Measurements from ENCODE around the gene PKMYT1.

DNA sequence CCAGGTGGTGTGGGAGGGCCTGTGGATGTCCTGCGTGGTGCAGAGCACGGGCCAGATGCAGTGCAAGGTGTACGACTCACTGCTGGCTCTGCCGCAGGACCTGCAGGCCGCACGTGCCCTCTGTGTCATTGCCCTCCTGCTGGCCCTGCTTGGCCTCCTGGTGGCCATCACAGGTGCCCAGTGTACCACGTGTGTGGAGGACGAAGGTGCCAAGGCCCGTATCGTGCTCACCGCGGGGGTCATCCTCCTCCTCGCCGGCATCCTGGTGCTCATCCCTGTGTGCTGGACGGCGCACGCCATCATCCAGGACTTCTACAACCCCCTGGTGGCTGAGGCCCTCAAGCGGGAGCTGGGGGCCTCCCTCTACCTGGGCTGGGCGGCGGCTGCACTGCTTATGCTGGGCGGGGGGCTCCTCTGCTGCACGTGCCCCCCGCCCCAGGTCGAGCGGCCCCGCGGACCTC is 33.3 kb upstream of the PKMYT1 start:
- TF ChIP-seq, protein P1, sequence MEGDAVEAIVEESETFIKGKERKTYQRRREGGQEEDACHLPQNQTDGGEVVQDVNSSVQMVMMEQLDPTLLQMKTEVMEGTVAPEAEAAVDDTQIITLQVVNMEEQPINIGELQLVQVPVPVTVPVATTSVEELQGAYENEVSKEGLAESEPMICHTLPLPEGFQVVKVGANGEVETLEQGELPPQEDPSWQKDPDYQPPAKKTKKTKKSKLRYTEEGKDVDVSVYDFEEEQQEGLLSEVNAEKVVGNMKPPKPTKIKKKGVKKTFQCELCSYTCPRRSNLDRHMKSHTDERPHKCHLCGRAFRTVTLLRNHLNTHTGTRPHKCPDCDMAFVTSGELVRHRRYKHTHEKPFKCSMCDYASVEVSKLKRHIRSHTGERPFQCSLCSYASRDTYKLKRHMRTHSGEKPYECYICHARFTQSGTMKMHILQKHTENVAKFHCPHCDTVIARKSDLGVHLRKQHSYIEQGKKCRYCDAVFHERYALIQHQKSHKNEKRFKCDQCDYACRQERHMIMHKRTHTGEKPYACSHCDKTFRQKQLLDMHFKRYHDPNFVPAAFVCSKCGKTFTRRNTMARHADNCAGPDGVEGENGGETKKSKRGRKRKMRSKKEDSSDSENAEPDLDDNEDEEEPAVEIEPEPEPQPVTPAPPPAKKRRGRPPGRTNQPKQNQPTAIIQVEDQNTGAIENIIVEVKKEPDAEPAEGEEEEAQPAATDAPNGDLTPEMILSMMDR (conservative IDR thresholded peaks at IDR 0.05; ENCODE audit: low read depth, low read length), result no peak
- TF ChIP-seq, protein P2, sequence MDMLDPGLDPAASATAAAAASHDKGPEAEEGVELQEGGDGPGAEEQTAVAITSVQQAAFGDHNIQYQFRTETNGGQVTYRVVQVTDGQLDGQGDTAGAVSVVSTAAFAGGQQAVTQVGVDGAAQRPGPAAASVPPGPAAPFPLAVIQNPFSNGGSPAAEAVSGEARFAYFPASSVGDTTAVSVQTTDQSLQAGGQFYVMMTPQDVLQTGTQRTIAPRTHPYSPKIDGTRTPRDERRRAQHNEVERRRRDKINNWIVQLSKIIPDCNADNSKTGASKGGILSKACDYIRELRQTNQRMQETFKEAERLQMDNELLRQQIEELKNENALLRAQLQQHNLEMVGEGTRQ (IDR thresholded peaks at IDR 0.05; ENCODE audit: low read depth, low read length), result no peak
- no peak for TF ChIP-seq FOS (IDR thresholded peaks at IDR 0.05; ENCODE audit: low read depth, low read length)
- TF ChIP-seq MXI1 (IDR thresholded peaks at IDR 0.05; ENCODE audit: borderline replicate concordance, low read depth, low read length), result no peak
- no peak for TF ChIP-seq MAZ (IDR thresholded peaks at IDR 0.05; ENCODE audit: borderline replicate concordance, low read depth, low read length)
- TF ChIP-seq RFX5 (IDR thresholded peaks at IDR 0.05; ENCODE audit: low read depth, low read length), result no peak
- no peak for TF ChIP-seq CEBPB (IDR thresholded peaks at IDR 0.05; ENCODE audit: low read depth, low read length)
- no peak for TF ChIP-seq RAD21 (IDR thresholded peaks at IDR 0.05; ENCODE audit: low read length)
